KMS-11 (cell line): ENCODE measurements around the gene ABI2.

Source experiments
- H2AFZ ChIP-seq: fragments of 200-600 bp; sonication (generic); 2 replicates; pipeline ENCODE4 v1.6.1; 2016; ENCODE audit warnings: antibody characterized with exemption, mixed run types, low read depth
- H3K27ac ChIP-seq: fragments of 200-600 bp; sonication (generic); 2 replicates; pipeline ENCODE4 v1.6.1; 2016; ENCODE audit warnings: mild to moderate bottlenecking, mixed run types
- H3K27me3 ChIP-seq: fragments of 200-600 bp; sonication (generic); 2 replicates; pipeline ENCODE4 v1.6.1; 2017; ENCODE audit warnings: mild to moderate bottlenecking, low read depth, mixed run types, moderate library complexity; ENCODE audit not compliant: insufficient read depth
- H3K36me3 ChIP-seq: fragments of 200-600 bp; sonication (generic); 2 replicates; pipeline ENCODE4 v1.6.1; 2017; ENCODE audit warnings: mild to moderate bottlenecking, mixed run types; ENCODE audit not compliant: insufficient read depth
- H3K4me1 ChIP-seq: fragments of 200-600 bp; sonication (generic); 2 replicates; pipeline ENCODE4 v1.6.1; 2016; ENCODE audit warnings: mild to moderate bottlenecking, low read depth, mixed run types; ENCODE audit not compliant: poor library complexity, severe bottlenecking
- H3K4me2 ChIP-seq: fragments of 200-600 bp; sonication (generic); 2 replicates; pipeline ENCODE4 v1.7.0; 2016; ENCODE audit warnings: mild to moderate bottlenecking, mixed run types
- H3K4me3 ChIP-seq: fragments of 200-600 bp; sonication (generic); IDR thresholded peaks from 2 replicates; pipeline ENCODE4 v1.6.1; 2017; ENCODE audit warnings: low read depth, low read length, mixed read lengths; ENCODE audit not compliant: insufficient read depth
- H3K79me2 ChIP-seq: fragments of 200-600 bp; sonication (generic); 2 replicates; pipeline ENCODE4 v1.6.1; 2016; ENCODE audit warnings: low read depth, mixed run types; ENCODE audit not compliant: insufficient read depth
- H3K9ac ChIP-seq: fragments of 200-600 bp; sonication (generic); 2 replicates; pipeline ENCODE4 v1.6.1; 2016; ENCODE audit warnings: mild to moderate bottlenecking, mixed run types
- H4K20me1 ChIP-seq: fragments of 200-600 bp; sonication (generic); 2 replicates; pipeline ENCODE4 v1.6.1; 2016; ENCODE audit warnings: mild to moderate bottlenecking, mixed run types; ENCODE audit not compliant: insufficient read depth
- TF ChIP-seq, protein P1 (sequence below): fragments of 200-600 bp; sonication (generic); conservative IDR thresholded peaks from 2 replicates; pipeline ENCODE4 v1.6.1; 2017; ENCODE audit warnings: low read depth, mild to moderate bottlenecking, antibody characterized with exemption, low read length, moderate library complexity, mixed read lengths

Gene ABI2

DNA sequence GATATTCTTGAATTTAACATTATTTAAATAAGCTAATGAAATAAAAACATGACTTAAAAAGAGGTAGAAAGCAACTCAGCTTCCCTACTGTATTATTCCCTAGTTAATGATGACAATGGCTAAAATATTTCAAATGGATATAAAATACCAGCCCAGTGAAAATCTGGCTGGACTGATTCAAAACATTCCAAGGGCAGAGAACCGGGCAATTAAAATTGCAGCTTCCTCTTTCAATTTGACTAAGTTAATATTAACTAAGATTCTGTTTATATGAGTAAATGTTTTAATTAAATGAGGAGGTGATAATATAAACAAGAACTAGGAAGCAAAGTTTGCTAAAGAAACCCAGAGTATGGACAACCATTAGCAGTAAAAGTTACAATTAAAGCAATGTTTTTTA lies 141.4 kb downstream of the ABI2 start:
- H3K36me3 ChIP-seq, result no peaks in the 10 kb centered on the region

DNA sequence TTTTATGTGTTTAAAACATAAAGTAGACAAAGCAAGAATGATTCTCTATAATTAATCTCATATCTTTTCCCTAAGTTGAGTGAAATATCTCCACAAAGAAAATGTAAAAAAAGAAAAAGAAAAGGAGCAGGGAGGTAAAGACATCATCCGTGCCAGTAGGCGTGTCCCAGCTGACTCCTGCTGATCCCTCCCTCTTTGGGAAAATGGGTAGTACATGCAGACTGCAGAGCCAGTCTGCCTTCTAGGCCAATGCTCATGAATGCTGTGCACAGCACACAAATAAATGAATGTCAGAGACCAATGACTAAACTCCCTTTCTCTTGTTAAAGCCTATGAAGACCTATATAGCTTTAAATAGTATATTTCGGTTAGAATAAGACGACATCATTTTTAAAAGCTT lies 142.2 kb downstream of the ABI2 start:
- Histone ChIP-seq H3K79me2 (no peaks in the 10 kb centered on the region), H3K9ac (no peak overlapping the region), H4K20me1 (no peaks in the 10 kb centered on the region), H3K36me3 (no peaks in the 10 kb centered on the region), H3K27me3 (no peaks in the 10 kb centered on the region), H2AFZ (no peak overlapping the region), H3K4me3 (no peak overlapping the region), H3K27ac (no peak overlapping the region), H3K4me2 (no peak overlapping the region), H3K4me1 (peaks cover 46% of the 10 kb centered on the region)
- TF ChIP-seq, protein P1, sequence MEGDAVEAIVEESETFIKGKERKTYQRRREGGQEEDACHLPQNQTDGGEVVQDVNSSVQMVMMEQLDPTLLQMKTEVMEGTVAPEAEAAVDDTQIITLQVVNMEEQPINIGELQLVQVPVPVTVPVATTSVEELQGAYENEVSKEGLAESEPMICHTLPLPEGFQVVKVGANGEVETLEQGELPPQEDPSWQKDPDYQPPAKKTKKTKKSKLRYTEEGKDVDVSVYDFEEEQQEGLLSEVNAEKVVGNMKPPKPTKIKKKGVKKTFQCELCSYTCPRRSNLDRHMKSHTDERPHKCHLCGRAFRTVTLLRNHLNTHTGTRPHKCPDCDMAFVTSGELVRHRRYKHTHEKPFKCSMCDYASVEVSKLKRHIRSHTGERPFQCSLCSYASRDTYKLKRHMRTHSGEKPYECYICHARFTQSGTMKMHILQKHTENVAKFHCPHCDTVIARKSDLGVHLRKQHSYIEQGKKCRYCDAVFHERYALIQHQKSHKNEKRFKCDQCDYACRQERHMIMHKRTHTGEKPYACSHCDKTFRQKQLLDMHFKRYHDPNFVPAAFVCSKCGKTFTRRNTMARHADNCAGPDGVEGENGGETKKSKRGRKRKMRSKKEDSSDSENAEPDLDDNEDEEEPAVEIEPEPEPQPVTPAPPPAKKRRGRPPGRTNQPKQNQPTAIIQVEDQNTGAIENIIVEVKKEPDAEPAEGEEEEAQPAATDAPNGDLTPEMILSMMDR, result no peak

More for the DNA sequence above, 141.4 kb downstream of the ABI2 start:
- no peaks in the 10 kb centered on the region for H3K79me2 ChIP-seq
- H3K4me3 ChIP-seq, result no peak overlapping the region
- no peaks in the 10 kb centered on the region for H4K20me1 ChIP-seq
- no peaks in the 10 kb centered on the region for H3K27me3 ChIP-seq
- no peak overlapping the region for H3K9ac ChIP-seq
- no peak overlapping the region for H3K4me2 ChIP-seq
- TF ChIP-seq, protein P1, result no peak
- H2AFZ ChIP-seq, result no peak overlapping the region
- peaks cover 46% of the 10 kb centered on the region for H3K4me1 ChIP-seq
- no peak overlapping the region for H3K27ac ChIP-seq

DNA sequence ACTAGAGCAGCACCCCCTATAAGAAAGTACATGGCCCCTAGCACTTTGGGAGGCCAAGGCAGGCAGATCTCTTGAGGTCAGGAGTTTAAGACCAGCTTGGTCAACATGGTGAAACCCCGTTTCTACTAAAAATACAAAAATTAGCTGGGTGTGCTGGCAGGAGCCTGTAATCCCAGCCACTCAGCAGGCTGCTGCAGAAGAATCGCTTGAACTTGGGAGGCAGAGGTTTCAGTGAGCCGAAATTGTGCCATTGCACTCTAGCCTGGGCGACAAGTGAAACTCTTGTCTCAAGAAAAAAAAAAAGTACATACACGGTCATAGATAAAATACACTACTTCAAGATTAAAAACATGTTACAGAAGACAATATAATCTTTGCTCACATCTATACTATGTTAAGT lies 143.1 kb downstream of the ABI2 start:
- H2AFZ ChIP-seq, result no peak overlapping the region
- peaks cover 46% of the 10 kb centered on the region for H3K4me1 ChIP-seq
- no peak overlapping the region for H3K9ac ChIP-seq
- TF ChIP-seq, protein P1, result no peak
- H3K27ac ChIP-seq, result peak overlapping the region; percentile 30; the same call in 1 of the 2 replicates
- no peaks in the 10 kb centered on the region for H4K20me1 ChIP-seq
- H3K4me3 ChIP-seq, result no peak overlapping the region
- H3K4me2 ChIP-seq, result peak overlapping the region; percentile 60
- no peaks in the 10 kb centered on the region for H3K36me3 ChIP-seq
- H3K27me3 ChIP-seq, result no peaks in the 10 kb centered on the region
- no peaks in the 10 kb centered on the region for H3K79me2 ChIP-seq

DNA sequence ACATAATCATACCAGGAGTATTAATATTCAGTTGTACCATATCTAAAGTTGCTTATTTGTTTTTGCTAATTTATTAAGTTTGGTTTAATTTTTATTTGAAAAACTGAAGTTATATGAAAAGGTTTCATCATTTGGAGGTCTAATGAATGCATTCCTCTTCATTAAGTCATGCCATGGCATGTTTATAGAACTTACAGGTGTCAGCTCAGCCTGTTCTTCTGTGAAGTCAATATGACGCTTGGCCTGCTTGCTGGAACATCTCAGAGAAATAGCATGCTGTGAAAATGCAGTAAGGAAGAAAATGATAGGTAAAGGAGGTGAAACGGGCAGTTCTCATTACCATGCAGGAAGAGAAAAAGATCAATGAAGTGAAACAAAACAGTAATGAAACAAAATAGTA lies 148.7 kb downstream of the ABI2 start:
- Histone ChIP-seq H4K20me1 (no peaks in the 10 kb centered on the region), H2AFZ (no peak overlapping the region), H3K27me3 (no peaks in the 10 kb centered on the region), H3K4me2 (no peak overlapping the region), H3K9ac (no peak overlapping the region), H3K79me2 (no peaks in the 10 kb centered on the region), H3K4me3 (no peak overlapping the region), H3K36me3 (no peaks in the 10 kb centered on the region), H3K4me1 (peaks cover 22% of the 10 kb centered on the region), H3K27ac (no peak overlapping the region)
- TF ChIP-seq, protein P1, result no peak
